ENCODE results near the gene KCNB1. TPM values are rescaled to one million over a fixed set of nuclear protein-coding genes. Genes with fewer than 3 reads are reported as not detected.

KCNB1 gene
- total RNA-seq: 1 to 10 TPM in 1 of 2 donors, under 1 TPM in 1; 0.52 to 3.3 TPM

DNA sequence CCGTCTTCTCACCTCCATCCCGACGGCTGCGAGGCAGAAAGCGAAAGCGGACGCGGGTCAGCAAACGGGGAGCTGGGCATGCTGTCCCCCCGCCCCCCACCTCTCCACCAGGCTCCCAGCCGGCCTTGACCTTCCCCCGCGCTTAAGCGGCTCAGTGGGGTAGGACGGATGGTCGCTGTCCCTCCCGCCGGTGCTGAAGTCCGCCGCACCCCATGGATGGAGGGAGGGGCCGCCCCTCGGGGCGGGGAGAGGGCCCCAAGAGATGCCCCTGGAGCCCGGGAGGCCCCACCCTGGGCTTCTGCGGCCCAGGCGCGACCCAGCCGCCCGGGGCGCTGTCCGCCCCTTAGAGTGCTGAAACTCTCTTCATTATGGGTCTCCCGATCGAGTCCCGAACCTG lies at the start of gene KCNB1:
TSS of gene KCNB1 (minus strand) at position 48 of the 397 bp plus-strand sequence. CDS start 188 bp downstream, outside the sequence.
- intact Hi-C loops (cut with DNase I): no loop called here
- no peaks in the 10 kb centered on the region for H3K36me3 ChIP-seq (replicated peaks in 1 of 2; ENCODE audit: insufficient read depth in 1 of 2, low read depth in 2 of 2)
- H3K4me3 ChIP-seq: no peak within 1 kb of the TSS
- TF ChIP-seq, protein P1, sequence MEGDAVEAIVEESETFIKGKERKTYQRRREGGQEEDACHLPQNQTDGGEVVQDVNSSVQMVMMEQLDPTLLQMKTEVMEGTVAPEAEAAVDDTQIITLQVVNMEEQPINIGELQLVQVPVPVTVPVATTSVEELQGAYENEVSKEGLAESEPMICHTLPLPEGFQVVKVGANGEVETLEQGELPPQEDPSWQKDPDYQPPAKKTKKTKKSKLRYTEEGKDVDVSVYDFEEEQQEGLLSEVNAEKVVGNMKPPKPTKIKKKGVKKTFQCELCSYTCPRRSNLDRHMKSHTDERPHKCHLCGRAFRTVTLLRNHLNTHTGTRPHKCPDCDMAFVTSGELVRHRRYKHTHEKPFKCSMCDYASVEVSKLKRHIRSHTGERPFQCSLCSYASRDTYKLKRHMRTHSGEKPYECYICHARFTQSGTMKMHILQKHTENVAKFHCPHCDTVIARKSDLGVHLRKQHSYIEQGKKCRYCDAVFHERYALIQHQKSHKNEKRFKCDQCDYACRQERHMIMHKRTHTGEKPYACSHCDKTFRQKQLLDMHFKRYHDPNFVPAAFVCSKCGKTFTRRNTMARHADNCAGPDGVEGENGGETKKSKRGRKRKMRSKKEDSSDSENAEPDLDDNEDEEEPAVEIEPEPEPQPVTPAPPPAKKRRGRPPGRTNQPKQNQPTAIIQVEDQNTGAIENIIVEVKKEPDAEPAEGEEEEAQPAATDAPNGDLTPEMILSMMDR (IDR thresholded peaks at IDR 0.05): peak in 2 of 7 experiments; percentile 17 to 21
- no peak for TF ChIP-seq POLR2A (IDR thresholded peaks at IDR 0.05)
- WGBS, 2 donors: 2 to 6% methylated on average over 21 to 34 of the region's 34 CpGs
- H3K27ac ChIP-seq: no peak within 1 kb of the TSS
- ATAC-seq (peak; percentile 61), DNase-seq (peak; percentile 40 to 58 (median 51))
- peaks cover 0 to 15% of the 10 kb centered on the region in 2 donors for H3K27me3 ChIP-seq
- no peaks in the 10 kb centered on the region for H3K9me3 ChIP-seq
- H3K4me1 ChIP-seq: peaks cover 22% of the 10 kb centered on the region

DNA sequence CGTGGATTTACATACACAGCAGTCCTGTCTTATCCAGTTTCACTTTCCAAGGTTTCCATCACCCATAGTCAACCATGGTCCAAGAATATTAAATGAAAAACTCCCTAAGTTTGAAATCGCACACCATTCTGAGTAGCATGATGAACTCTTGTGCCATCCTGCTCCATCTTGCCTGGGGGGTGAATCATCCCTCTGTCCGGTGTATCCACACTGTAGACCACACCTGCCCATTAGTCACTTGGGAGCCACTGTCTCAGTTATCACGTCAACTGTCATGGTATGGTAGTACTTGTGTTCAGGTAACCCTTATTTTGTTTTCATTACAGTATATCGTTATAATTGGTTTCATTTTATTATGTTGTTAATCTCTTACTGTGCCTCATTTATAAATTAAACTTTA lies 47.0 kb upstream of the KCNB1 start:
- no peaks in the 10 kb centered on the region for H3K36me3 ChIP-seq (replicated peaks in 1 of 2; ENCODE audit: insufficient read depth in 1 of 2, low read depth in 2 of 2)
- ATAC-seq (no peak), DNase-seq (no peak)
- H3K27ac ChIP-seq: no peak overlapping the region
- 72 to 74% methylated on average over 5 of the region's 5 CpGs for WGBS, 2 donors
- no peaks in the 10 kb centered on the region for H3K9me3 ChIP-seq
- TF ChIP-seq, protein P1 (IDR thresholded peaks at IDR 0.05): no peak
- no peak for TF ChIP-seq POLR2A (IDR thresholded peaks at IDR 0.05)
- H3K27me3 ChIP-seq: no peaks in the 10 kb centered on the region
- intact Hi-C loops (cut with DNase I): no loop called here
- H3K4me3 ChIP-seq: no peak overlapping the region
- H3K4me1 ChIP-seq: no peaks in the 10 kb centered on the region

DNA sequence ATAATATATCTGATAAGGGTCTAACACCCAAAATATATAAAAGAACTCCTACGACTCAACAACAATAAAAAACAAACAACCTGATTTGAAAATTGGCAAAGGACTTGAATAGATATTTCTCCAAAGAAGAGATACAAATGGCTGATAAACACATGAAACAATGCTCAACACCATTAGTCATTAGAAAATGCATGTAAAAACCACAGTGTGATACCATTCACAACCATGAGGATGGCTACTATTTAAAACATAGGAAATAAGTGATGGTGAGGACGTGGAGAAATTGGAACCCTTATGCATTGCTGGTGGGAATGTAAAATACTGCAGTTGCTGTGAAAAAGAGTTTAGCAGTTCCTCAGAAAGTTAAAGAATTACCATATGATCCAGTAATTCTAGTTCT lies 44.1 kb upstream of the KCNB1 start:
- intact Hi-C loops (cut with DNase I): no loop called here
- Histone ChIP-seq H3K27me3 (no peaks in the 10 kb centered on the region), H3K27ac (no peak overlapping the region), H3K9me3 (no peaks in the 10 kb centered on the region), H3K4me1 (no peaks in the 10 kb centered on the region), H3K4me3 (no peak overlapping the region), H3K36me3 (replicated peaks in 1 of 2; ENCODE audit: insufficient read depth in 1 of 2, low read depth in 2 of 2) (no peaks in the 10 kb centered on the region)
- DNase-seq: no peak
- WGBS, 2 donors: 48 to 52% methylated on average over 2 of the region's 2 CpGs
- no peak for TF ChIP-seq POLR2A (IDR thresholded peaks at IDR 0.05)
- TF ChIP-seq, protein P1 (IDR thresholded peaks at IDR 0.05): no peak
- no peak for ATAC-seq

DNA sequence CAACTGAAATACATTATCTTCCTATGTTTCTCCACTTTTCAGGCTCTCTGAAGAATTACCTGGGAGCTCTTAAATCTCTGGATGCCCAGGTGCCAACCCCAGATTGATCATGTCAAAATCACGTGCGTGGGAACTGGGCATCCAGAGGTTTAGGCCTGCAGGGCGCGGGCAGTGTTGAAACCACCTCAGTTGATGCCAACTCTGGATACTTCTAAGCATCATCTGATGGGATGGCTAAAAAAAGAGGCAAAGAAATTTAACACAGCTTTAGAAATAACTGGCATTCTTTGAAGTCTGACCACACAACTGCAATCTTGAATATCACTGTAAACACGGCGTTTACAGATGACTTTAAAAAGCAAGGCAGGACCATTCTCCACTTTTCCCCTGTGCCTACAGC lies 43.6 kb upstream of the KCNB1 start:
- Histone ChIP-seq H3K27me3 (no peaks in the 10 kb centered on the region), H3K4me3 (no peak overlapping the region), H3K27ac (no peak overlapping the region), H3K9me3 (no peaks in the 10 kb centered on the region), H3K36me3 (replicated peaks in 1 of 2; ENCODE audit: insufficient read depth in 1 of 2, low read depth in 2 of 2) (no peaks in the 10 kb centered on the region), H3K4me1 (no peaks in the 10 kb centered on the region)
- ATAC-seq: no peak
- WGBS, 2 donors: 84 to 87% methylated on average over 6 of the region's 6 CpGs
- TF ChIP-seq, protein P1 (IDR thresholded peaks at IDR 0.05): no peak
- no peak for TF ChIP-seq POLR2A (IDR thresholded peaks at IDR 0.05)
- intact Hi-C loops (cut with DNase I): no loop called here
- DNase-seq: no peak

DNA sequence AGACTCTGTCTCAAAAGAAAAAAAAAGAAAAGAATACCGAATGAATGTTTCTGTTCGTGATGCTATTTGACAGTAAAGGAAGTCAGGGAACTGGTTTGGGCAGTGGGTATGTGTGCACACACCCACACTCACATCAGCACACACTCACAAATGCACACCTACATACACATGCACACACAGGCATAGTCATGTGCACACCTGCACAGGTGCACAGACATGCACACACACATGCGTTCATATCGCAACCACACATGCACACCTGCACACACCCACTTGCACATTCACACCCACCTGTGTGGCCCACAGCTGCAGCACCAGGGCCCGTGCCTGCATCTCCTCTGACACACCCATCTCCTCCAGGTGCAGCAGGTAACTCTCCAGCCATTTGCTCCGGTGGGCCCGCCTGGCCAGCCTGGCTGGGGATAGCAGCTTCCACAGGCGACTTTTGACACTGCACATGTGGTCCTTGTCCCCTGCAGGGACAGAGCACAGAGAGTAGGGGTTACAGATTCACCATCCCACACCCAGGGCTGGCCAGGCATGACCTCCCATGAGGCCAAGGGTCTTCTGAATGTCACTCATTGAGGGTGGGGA lies 41.4 kb upstream of the KCNB1 start:
- intact Hi-C loops (cut with DNase I): no loop called here
- WGBS, 2 donors: 83 to 86% methylated on average over 4 to 8 of the region's 8 CpGs
- no peak for ATAC-seq
- Histone ChIP-seq H3K27me3 (no peaks in the 10 kb centered on the region), H3K36me3 (replicated peaks in 1 of 2; ENCODE audit: insufficient read depth in 1 of 2, low read depth in 2 of 2) (no peaks in the 10 kb centered on the region), H3K27ac (no peak overlapping the region), H3K9me3 (no peaks in the 10 kb centered on the region), H3K4me1 (no peaks in the 10 kb centered on the region), H3K4me3 (no peak overlapping the region)
- TF ChIP-seq, protein P1 (IDR thresholded peaks at IDR 0.05): no peak
- TF ChIP-seq POLR2A (IDR thresholded peaks at IDR 0.05): no peak
- no peak for DNase-seq
